K562 (cell line): Measurements from ENCODE around the gene CHCT1. TPM values are rescaled to one million over a fixed set of nuclear protein-coding genes. Genes with fewer than 3 reads are reported as not detected.

Experiments
- CEBPG ChIP-seq, 3 experiments: fragments of 200-800 bp in 1 of 3; sonication (Bioruptor generic) in 1 of 3; sonication (generic) in 1 of 3; formaldehyde crosslinking in 1 of 3; IDR thresholded peaks in 2 of 3; conservative IDR thresholded peaks in 1 of 3; 2 replicates each; pipeline versions ENCODE4 v1.6.1 to v1.8.0; 2016 to 2022; ENCODE audit warnings: missing compliant biosample characterization in 2 of 3, missing genetic modification characterization in 2 of 3, mild to moderate bottlenecking in 1 of 3, missing genetic modification reagents in 1 of 3
- FOXJ2 ChIP-seq: fragments of 200-800 bp; sonication (Bioruptor generic); IDR thresholded peaks from 2 replicates; pipeline ENCODE4 v1.6.1; 2016; ENCODE audit warnings: missing genetic modification characterization, missing compliant biosample characterization
- HINFP ChIP-seq: fragments of 450-650 bp; conservative IDR thresholded peaks from 2 replicates; pipeline ENCODE4 v1.6.1; 2016; ENCODE audit warnings: missing genetic modification characterization, low read depth, mild to moderate bottlenecking, control low read depth, missing compliant biosample characterization
- HMGN3 ChIP-seq: IDR thresholded peaks from 2 replicates; pipeline ENCODE4 v1.6.1; 2011; ENCODE audit warnings: borderline replicate concordance, low read depth, mild to moderate bottlenecking, mixed read lengths, low read length; ENCODE audit not compliant: insufficient read length; ENCODE audit errors: extremely low read depth
- NFE2L1 ChIP-seq: fragments of 450-650 bp; IDR thresholded peaks from 2 replicates; pipeline ENCODE4 v1.6.1; 2016; ENCODE audit warnings: missing genetic modification characterization, low read depth, mild to moderate bottlenecking, missing compliant biosample characterization, moderate library complexity, borderline replicate concordance
- PCBP1 ChIP-seq: fragments of 200-400 bp; formaldehyde crosslinking; IDR thresholded peaks from 2 replicates; pipeline ENCODE4 v1.6.1; 2018; ENCODE audit warnings: mild to moderate bottlenecking, low read depth, low read length; ENCODE audit not compliant: poor library complexity, severe bottlenecking
- PTBP1 ChIP-seq: fragments of 200-400 bp; formaldehyde crosslinking; IDR thresholded peaks from 2 replicates; pipeline ENCODE4 v1.6.1; 2017; ENCODE audit warnings: low read depth, low read length
- RBM39 ChIP-seq: fragments of 200-400 bp; formaldehyde crosslinking; optimal IDR thresholded peaks from 2 replicates; pipeline ENCODE3; 2018; ENCODE audit warnings: low read depth, low read length
- RHOXF2B ChIP-seq: fragments of 250-450 bp; sonication (Bioruptor Pico); conservative IDR thresholded peaks from 2 replicates; pipeline ENCODE4 v1.5.1; 2021
- SAFB2 ChIP-seq: fragments of 200-400 bp; formaldehyde crosslinking; IDR thresholded peaks from 2 replicates; pipeline ENCODE4 v1.6.1; 2018; ENCODE audit warnings: borderline replicate concordance, low read length, low read depth, moderate library complexity; ENCODE audit not compliant: severe bottlenecking
- SMARCA4 ChIP-seq: fragments of 450-650 bp; IDR thresholded peaks from 2 replicates; pipeline ENCODE4 v1.6.1; 2016
- SMARCC2 ChIP-seq: fragments of 450-650 bp; IDR thresholded peaks from 2 replicates; pipeline ENCODE4 v1.6.1; 2017; ENCODE audit warnings: antibody characterized with exemption, moderate library complexity, mild to moderate bottlenecking, low read depth
- SOX6 ChIP-seq: fragments of 450-650 bp; IDR thresholded peaks from 2 replicates; pipeline ENCODE4 v1.6.1; 2014; ENCODE audit warnings: mild to moderate bottlenecking
- ZNF140 ChIP-seq: fragments of 250-450 bp; sonication (Bioruptor Pico); IDR thresholded peaks from 2 replicates; pipeline ENCODE4 v1.8.0; 2021; ENCODE audit warnings: moderate library complexity, mild to moderate bottlenecking, inconsistent platforms
- ZNF143 ChIP-seq: sonication (generic); formaldehyde crosslinking; IDR thresholded peaks from 2 replicates; pipeline ENCODE4 v1.9.0; 2022; ENCODE audit warnings: mild to moderate bottlenecking, missing genetic modification reagents
- ZNF217 ChIP-seq: sonication (generic); formaldehyde crosslinking; IDR thresholded peaks from 2 replicates; pipeline ENCODE4 v1.8.0; 2022; ENCODE audit warnings: mild to moderate bottlenecking, missing genetic modification reagents
- ZNF384 ChIP-seq: IDR thresholded peaks from 2 replicates; pipeline ENCODE4 v1.6.1; 2012; ENCODE audit warnings: low read depth, low read length, improper control_type of control experiment
- ZNF639 ChIP-seq, 2 experiments: fragments of 200-800 bp in 1 of 2; sonication (Bioruptor generic) in 1 of 2; sonication (generic) in 1 of 2; formaldehyde crosslinking in 1 of 2; IDR thresholded peaks in 1 of 2; conservative IDR thresholded peaks in 1 of 2; 2 replicates each; pipeline versions ENCODE4 v1.5.0 to v1.6.1; 2016 to 2020; ENCODE audit warnings: missing compliant biosample characterization in 1 of 2, missing genetic modification characterization in 1 of 2, missing genetic modification reagents in 1 of 2
- ZSCAN29 ChIP-seq: fragments of 450-650 bp; IDR thresholded peaks from 2 replicates; pipeline ENCODE4 v1.6.1; 2017
- polyA plus RNA-seq, 8 experiments: library from polyadenylated mRNA; depleted of rRNA in 4 of 8; stranded (reverse) in 5 of 8; unstranded in 3 of 8; fragments of >200 nt; fragmentation: Nextera tagmentation in 2 of 8; fragmentation: Illumina TruSeq in 1 of 8; extraction: Ambion mirVana in 2 of 8; extraction: Trizol in 1 of 8; gene quantifications; 2 replicates each; pipeline versions ENCODE4 v1.2.1 to v1.2.3, GENCODE V29; 2011 to 2014; ENCODE audit warnings: inconsistent platforms in 1 of 8, missing spikeins in 1 of 8
- total RNA-seq, 7 experiments: library from RNA; depleted of rRNA in 6 of 7; stranded (reverse); fragments of >200 nt in 6 of 7; fragmentation: Illumina TruSeq in 2 of 7; extraction: Trizol in 2 of 7; gene quantifications; 2 replicates each; pipeline versions ENCODE4 v1.2.1 to v1.2.3, GENCODE V29; 2011 to 2021; ENCODE audit warnings: low replicate concordance in 1 of 7
- TF ChIP-seq, protein P1 (sequence below): fragments of 450-650 bp; conservative IDR thresholded peaks from 2 replicates; pipeline ENCODE4 v1.6.1; 2016; ENCODE audit warnings: missing genetic modification characterization, low read depth, mild to moderate bottlenecking, missing compliant biosample characterization, moderate library complexity
- TF ChIP-seq, protein P2 (sequence below), 2 experiments: fragments of 450-650 bp in 1 of 2; sonication (generic) in 1 of 2; formaldehyde crosslinking in 1 of 2; IDR thresholded peaks in 1 of 2; conservative IDR thresholded peaks in 1 of 2; 2 replicates each; pipeline versions ENCODE4 v1.6.1 to v1.8.1; 2016 to 2023; ENCODE audit warnings: mild to moderate bottlenecking in 2 of 2, moderate library complexity in 2 of 2, inconsistent platforms in 1 of 2, missing genetic modification reagents in 1 of 2

CHCT1 gene
- total and polyA plus RNA-seq, 9 of the 15 experiments (the other 6 are each of a cell fraction or from before 2014, with no cell fraction given), result not detected

GRCh38 chr17:60383379-60383778, 38.9 kb upstream of the CHCT1 start (continued):
- no peak for TF ChIP-seq HINFP (tag)
- TF ChIP-seq, protein P1, sequence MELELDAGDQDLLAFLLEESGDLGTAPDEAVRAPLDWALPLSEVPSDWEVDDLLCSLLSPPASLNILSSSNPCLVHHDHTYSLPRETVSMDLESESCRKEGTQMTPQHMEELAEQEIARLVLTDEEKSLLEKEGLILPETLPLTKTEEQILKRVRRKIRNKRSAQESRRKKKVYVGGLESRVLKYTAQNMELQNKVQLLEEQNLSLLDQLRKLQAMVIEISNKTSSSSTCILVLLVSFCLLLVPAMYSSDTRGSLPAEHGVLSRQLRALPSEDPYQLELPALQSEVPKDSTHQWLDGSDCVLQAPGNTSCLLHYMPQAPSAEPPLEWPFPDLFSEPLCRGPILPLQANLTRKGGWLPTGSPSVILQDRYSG (tag), result no peak
- TF ChIP-seq RHOXF2B (CRISPR knock-in tag), result no peak
- no peak for TF ChIP-seq SAFB2
- no peak for TF ChIP-seq ZNF143 (CRISPR knock-in tag)
- TF ChIP-seq ZSCAN29, result no peak
- TF ChIP-seq PCBP1, result no peak
- TF ChIP-seq FOXJ2, result no peak
- no peak for TF ChIP-seq PTBP1
- no peak for TF ChIP-seq RBM39
- TF ChIP-seq SMARCC2, result no peak
- TF ChIP-seq ZNF639 (CRISPR knock-in tag; conservative IDR thresholded peaks at IDR 0.05 in 1 of 2, IDR thresholded peaks at IDR 0.05 in 1 of 2), result no peak
- no peak for TF ChIP-seq ZNF384
- TF ChIP-seq ZNF217 (CRISPR knock-in tag), result no peak
- TF ChIP-seq SOX6, result peak; percentile 53; the same call in 1 of the 2 replicates
- TF ChIP-seq, protein P2, sequence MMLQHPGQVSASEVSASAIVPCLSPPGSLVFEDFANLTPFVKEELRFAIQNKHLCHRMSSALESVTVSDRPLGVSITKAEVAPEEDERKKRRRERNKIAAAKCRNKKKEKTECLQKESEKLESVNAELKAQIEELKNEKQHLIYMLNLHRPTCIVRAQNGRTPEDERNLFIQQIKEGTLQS (IDR thresholded peaks at IDR 0.05), result peak; percentile 21; the same call in 1 of the 2 replicates
- TF ChIP-seq, protein P2 (CRISPR knock-in tag; conservative IDR thresholded peaks at IDR 0.05), result no peak
- no peak for TF ChIP-seq ZNF140 (CRISPR knock-in tag)
- TF ChIP-seq NFE2L1, result no peak
- no peak for TF ChIP-seq HMGN3
- TF ChIP-seq CEBPG (CRISPR knock-in tag; IDR thresholded peaks at IDR 0.05), result peak; percentile 87
- TF ChIP-seq CEBPG (tag; conservative IDR thresholded peaks at IDR 0.05 in 1 of 2, IDR thresholded peaks at IDR 0.05 in 1 of 2), result peak; percentile 80 to 98
- TF ChIP-seq SMARCA4, result peak; percentile 20; the same call in 1 of the 2 replicates
